ENCODE data around the gene SPRING1. TPM values are rescaled to one million over a fixed set of nuclear protein-coding genes. Genes with fewer than 3 reads are reported as not detected.
A peak's percentile ranks its signal among the peaks of the same experiment; 100 is the strongest.

SPRING1 gene
- total RNA-seq, 1 donor from 2014 or later, result 44.4 TPM

GRCh38 chr12:116736962-116737773, 701 bp downstream of the SPRING1 start:
- DNase-seq, result peak; percentile 21

GRCh38 chr12:116735951-116736599, 1.8 kb downstream of the SPRING1 start:
- peak; percentile 14 for DNase-seq

- DNase-seq, result no peak
Measured at GRCh38 chr12:116735084-116735483, 2.8 kb downstream of the SPRING1 start.

- DNase-seq, result no peak
Measured at GRCh38 chr12:116734156-116734768, 3.6 kb downstream of the SPRING1 start.

- no peak for DNase-seq
Measured at GRCh38 chr12:116731801-116732200, 6.1 kb downstream of the SPRING1 start.

GRCh38 chr12:116727891-116728290, 10.0 kb downstream of the SPRING1 start:
- no peak for DNase-seq

- DNase-seq, result no peak
Measured at GRCh38 chr12:116727261-116727660, 10.6 kb downstream of the SPRING1 start.

GRCh38 chr12:116726694-116727093, 11.2 kb downstream of the SPRING1 start:
- peak; percentile 66 for DNase-seq

GRCh38 chr12:116722245-116722644, 15.6 kb downstream of the SPRING1 start:
- no peak for DNase-seq

- DNase-seq, result no peak
Measured at GRCh38 chr12:116719731-116720528, 17.9 kb downstream of the SPRING1 start.

- DNase-seq, result peak; percentile 54
Measured at GRCh38 chr12:116718655-116719454, 19.0 kb downstream of the SPRING1 start.

- no peak for DNase-seq
Measured at GRCh38 chr12:116717466-116718437, 20.1 kb downstream of the SPRING1 start.

- DNase-seq, result no peak
Measured at GRCh38 chr12:116714175-116714574, 23.7 kb downstream of the SPRING1 start.

- no peak for DNase-seq
Measured at GRCh38 chr12:116713527-116713926, 24.3 kb downstream of the SPRING1 start.

GRCh38 chr12:116712458-116713303, 25.2 kb downstream of the SPRING1 start:
- no peak for DNase-seq

- no peak for DNase-seq
Measured at GRCh38 chr12:116710370-116711150, 27.3 kb downstream of the SPRING1 start.

- no peak for DNase-seq
Measured at GRCh38 chr12:116709768-116710167, 28.1 kb downstream of the SPRING1 start.

GRCh38 chr12:116708826-116709756, 28.8 kb downstream of the SPRING1 start:
- peak; percentile 69 for DNase-seq

Measured in dermis blood vessel endothelial cell (primary cell).